Astrocyte of the cerebellum (primary cell): ENCODE data around the gene DNAAF6.

Source experiments
- DNase-seq: peaks from one replicate; pipeline ENCODE4 v3.0.0-alpha.2; 2011; ENCODE audit warnings: low read depth
- H3K4me3 ChIP-seq: 2 replicates; pipeline ENCODE4 v1.5.1; 2011; ENCODE audit warnings: mild to moderate bottlenecking, low read depth, low read length, moderate library complexity
- in situ Hi-C: cut with HindIII; loops from 2 replicates; pipeline ENCODE4 v1.10.0; 2017; ENCODE audit warnings: low sequenced_read_pairs
- TF ChIP-seq, protein P1 (sequence below): IDR thresholded peaks from 2 replicates; pipeline ENCODE4 v1.5.1; 2012; ENCODE audit warnings: low read length, low read depth, moderate library complexity, mild to moderate bottlenecking; ENCODE audit errors: missing control alignments

The DNAAF6 gene

GRCh38 chrX:107213477-107213876 is 7.1 kb downstream of the DNAAF6 start:
- no peak for DNase-seq
- in situ Hi-C loops, result no loop called here

GRCh38 chrX:107226757-107227156 is 20.3 kb downstream of the DNAAF6 start:
- in situ Hi-C loops, result no loop called here
- no peak for DNase-seq
- H3K4me3 ChIP-seq, result no peak overlapping the region
- TF ChIP-seq, protein P1, sequence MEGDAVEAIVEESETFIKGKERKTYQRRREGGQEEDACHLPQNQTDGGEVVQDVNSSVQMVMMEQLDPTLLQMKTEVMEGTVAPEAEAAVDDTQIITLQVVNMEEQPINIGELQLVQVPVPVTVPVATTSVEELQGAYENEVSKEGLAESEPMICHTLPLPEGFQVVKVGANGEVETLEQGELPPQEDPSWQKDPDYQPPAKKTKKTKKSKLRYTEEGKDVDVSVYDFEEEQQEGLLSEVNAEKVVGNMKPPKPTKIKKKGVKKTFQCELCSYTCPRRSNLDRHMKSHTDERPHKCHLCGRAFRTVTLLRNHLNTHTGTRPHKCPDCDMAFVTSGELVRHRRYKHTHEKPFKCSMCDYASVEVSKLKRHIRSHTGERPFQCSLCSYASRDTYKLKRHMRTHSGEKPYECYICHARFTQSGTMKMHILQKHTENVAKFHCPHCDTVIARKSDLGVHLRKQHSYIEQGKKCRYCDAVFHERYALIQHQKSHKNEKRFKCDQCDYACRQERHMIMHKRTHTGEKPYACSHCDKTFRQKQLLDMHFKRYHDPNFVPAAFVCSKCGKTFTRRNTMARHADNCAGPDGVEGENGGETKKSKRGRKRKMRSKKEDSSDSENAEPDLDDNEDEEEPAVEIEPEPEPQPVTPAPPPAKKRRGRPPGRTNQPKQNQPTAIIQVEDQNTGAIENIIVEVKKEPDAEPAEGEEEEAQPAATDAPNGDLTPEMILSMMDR, result no peak

More at GRCh38 chrX:107213477-107213876, 7.1 kb downstream of the DNAAF6 start:
- TF ChIP-seq, protein P1, result no peak
- H3K4me3 ChIP-seq, result no peak overlapping the region

DNA sequence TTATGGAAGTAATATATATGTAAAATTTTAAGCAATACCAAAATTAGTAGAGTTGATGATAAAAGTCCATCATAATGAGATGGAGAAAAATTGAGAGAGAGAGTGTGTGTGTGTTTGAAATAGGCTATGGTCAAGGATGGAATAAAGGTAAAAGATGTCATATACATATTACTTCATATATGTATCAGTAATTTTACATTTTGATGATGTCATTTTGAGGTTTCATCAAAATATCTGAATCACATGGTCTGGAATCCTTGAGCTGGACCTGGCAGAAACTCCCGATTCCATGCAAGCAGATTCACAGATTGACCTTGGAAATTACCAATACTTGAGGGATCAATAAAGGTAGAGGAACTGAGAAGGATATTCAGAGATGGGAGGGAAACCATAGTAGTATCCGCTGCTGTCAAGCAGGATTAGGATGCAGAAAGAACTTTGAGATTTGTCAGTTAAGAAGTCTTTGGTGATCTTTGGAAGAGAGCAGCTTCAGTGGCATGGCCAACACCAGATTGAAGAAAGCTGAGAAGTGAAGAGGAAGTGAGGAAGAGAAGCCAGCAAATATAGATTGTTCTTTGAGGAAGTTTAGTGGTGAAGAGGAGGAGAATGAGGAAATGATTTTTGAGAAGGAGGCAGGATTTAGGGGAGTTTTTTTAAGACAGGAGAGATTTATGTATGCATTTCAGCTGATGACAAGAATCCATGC is 21.5 kb downstream of the DNAAF6 start:
- TF ChIP-seq, protein P1, result no peak
- in situ Hi-C loops, result no loop called here
- no peak overlapping the region for H3K4me3 ChIP-seq
- DNase-seq, result no peak

- H3K4me3 ChIP-seq, result no peak overlapping the region
- no peak for DNase-seq
- TF ChIP-seq, protein P1, result no peak
- in situ Hi-C loops, result no loop called here
Observed at GRCh38 chrX:107228486-107228819, 22.0 kb downstream of the DNAAF6 start.

DNA sequence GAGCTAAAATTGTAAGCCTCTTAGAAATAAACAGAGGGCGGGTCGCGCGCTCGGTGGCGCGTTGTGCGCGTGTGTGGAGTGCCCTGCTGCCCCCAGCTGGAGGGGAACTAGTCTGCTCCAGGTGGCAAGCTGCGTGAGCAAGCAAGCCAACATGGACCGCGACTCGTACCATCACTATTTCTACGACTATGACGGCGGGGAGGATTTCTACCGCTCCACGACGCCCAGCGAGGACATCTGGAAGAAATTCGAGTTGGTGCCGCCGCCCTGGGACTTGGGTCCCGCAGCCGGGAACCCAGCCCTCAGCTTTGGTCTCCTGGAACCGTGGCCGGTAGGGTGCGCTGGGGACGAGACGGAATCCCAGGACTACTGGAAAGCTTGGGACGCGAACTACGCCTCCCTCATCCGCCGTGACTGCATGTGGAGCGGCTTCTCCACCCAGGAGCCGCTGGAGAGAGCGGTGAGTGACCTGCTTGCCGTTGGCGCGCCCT is 66.1 kb downstream of the DNAAF6 start:
- no peak overlapping the region for H3K4me3 ChIP-seq
- DNase-seq, result no peak
- in situ Hi-C loops, result no loop called here
- TF ChIP-seq, protein P1, result no peak

DNA sequence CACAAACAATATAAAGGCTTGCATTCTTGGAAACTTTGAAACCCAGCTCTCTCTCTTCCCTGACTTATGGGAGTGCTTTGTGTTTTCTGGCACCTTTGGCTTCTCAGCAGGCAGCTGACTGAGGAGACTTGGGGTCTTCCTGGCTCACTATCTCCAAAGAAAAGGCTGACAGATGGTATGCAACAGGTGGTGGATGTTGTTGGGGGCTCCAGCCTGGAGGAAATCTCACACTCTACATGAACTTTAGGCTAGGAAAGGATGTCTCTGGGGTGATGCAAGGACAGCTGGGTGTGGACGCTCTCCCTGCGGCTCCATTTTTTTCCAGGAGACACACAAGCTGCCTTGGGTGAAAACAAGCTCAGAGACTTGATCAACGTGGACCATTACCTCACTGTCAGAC is 67.4 kb downstream of the DNAAF6 start:
- no peak for DNase-seq
- H3K4me3 ChIP-seq, result no peak overlapping the region
- TF ChIP-seq, protein P1, result no peak
- in situ Hi-C loops, result no loop called here
